GM18861 (cell line): ENCODE measurements around the gene P4HA2.

Source experiments
- ATAC-seq: cut with Tn5 transposase; IDR thresholded peaks from one replicate; pipeline ENCODE4 v1.9.1; 2021; ENCODE audit not compliant: unreplicated experiment

The P4HA2 gene

DNA sequence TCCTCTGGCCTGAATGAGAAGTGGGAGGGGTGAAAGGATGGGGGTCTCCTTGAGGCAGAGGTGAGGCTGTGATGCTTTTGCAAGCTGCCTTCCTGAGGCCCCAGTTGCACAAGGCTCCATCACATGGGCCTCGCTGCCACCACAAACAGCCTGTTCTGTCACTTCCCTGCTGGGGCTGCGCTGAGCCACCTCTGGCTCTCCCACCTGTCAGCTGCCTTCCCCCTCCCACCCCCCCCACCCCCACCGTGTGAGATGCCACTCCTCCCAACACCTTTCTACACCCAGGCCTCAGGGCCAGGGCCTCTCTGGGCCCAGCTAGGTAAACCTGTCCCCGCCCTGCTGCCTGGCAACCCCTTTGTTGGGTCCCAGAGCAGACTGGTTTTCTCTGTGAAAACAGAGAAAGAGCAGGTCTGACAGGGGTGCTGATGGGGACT is 25.4 kb upstream of the P4HA2 start:
- no peak for ATAC-seq

- no peak for ATAC-seq
These were observed 23.6 kb upstream of the P4HA2 start for GRCh38 chr5:132251220-132251725.

- no peak for ATAC-seq
These were observed 22.9 kb upstream of the P4HA2 start for GRCh38 chr5:132250547-132250946.

- no peak for ATAC-seq
These were observed 19.2 kb upstream of the P4HA2 start for GRCh38 chr5:132246806-132247205.

- no peak for ATAC-seq
These were observed 17.9 kb upstream of the P4HA2 start for GRCh38 chr5:132245593-132245992.

- ATAC-seq, result no peak
These were observed 15.8 kb upstream of the P4HA2 start for GRCh38 chr5:132243366-132243977.

DNA sequence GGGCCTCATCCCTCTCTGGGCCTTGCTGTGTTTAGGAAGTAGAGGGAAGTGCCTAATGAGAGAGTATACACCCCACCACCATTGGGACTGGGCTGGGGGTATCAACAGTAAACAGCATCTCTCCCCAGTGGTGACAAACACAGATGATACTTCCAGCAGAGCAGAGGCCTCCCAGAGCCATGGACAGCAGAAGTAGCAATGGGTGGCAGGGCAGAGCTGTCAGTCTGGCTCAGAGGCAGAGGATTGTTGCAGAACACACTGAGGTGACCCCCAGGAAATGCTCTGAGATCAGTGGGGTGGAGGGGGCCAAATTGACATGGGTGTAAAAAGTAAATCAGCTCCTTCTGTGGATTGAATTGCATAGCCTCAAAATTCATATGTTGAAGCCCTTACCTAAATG is 12.1 kb upstream of the P4HA2 start:
- no peak for ATAC-seq

- no peak for ATAC-seq
These were observed 11.3 kb upstream of the P4HA2 start for GRCh38 chr5:132238901-132239500.

- ATAC-seq, result no peak
These were observed 10.6 kb upstream of the P4HA2 start for GRCh38 chr5:132238169-132238744.

DNA sequence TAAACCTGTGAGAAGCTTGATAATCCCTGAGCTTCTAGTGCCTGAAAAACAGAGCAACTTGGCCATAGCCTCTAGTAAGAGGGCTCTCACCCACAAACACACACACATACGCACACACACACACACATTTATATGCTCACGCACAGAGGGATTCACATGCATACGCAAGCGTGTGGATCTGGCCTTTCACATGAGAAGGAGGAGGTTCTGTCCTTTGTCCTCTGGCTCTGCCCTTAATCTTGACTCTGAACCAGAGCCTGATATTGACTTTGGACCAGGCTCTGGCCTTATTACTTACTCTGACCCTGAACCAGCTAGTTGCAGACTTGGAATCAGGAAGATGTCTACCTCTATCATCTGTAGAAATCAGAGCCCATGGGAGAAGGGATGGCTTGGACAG is 10.0 kb upstream of the P4HA2 start:
- no peak for ATAC-seq

DNA sequence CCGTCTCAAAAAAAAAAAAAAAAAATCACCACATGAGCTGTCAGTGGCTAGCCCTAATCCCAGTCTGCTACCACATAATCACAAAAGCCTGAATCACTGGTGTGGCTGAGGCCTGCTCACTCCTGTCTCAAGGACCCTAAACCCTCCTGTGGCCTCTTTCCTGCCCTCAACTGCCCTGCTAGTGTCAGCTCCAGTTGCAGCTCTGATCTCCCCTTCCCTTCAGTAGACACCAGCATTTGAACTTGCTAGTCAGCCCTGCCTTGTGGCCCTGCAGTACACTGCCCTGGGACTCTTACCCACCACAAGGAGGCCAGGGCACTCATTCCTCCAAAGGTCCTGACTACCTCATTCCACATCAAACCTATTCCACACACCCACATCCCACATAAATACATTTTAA is 9.5 kb upstream of the P4HA2 start:
- ATAC-seq, result no peak

- no peak for ATAC-seq
These were observed 7.7 kb upstream of the P4HA2 start for GRCh38 chr5:132235340-132235739.

DNA sequence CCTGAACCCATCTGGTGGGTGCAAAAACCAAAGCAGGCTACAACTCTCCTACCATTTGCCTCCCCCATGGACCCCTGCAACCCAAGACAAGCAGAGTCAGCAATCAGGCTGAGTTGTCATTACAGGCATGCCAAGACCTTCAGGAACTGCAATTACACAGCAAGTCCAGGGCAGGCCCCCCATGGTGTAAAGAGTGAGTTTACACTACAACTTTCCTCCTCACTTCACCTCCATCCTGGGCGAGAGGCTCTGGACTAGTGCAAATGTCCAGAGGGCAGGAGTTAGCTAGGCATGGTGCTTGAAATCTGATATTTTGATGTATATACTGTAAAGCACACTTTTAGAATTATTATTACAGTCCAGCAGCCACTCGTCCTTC is 7.0 kb upstream of the P4HA2 start:
- no peak for ATAC-seq

DNA sequence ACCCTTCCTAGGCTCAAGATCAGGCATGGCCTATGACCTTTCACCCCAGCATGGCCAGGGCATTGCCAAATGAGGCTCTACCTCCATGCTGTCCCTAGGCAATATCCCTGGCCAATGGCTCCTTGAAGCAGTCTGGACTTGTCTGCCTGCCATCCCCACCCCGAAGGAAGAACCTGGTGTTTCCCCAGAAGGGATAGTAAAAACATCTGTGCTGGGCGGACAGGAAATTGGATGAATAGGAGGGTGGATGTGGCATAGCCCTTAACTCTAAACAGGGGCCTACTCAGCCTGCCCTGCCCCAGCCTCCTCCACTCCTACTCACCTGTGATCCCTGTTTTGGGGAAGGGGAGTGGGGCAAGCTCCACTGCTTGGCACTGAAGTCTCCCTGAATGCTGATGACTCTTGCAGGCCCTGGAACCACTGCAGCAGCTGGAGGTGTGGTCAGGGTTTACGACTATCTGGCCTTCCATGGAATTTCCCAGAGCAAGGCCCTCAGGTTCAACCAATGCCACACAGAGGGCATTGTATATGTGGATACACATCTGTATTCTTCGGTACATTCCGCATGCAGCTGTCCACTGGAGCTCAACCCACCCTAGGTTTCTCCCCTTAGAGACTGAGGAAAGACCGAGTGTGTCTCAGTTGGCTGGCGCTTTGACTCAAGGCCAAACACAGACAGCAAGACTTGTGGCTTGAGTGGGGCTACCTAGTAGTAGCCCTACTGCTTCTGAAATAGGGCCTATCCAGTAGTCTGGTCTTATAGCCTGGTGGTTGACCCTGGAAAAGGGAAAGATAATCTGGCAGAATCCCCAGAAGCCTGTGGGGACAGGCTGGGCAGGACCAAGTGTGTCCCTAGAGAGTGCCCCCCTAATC is 6.4 kb upstream of the P4HA2 start:
- no peak for ATAC-seq

- ATAC-seq, result no peak
These were observed 5.4 kb upstream of the P4HA2 start for GRCh38 chr5:132233081-132233480.

DNA sequence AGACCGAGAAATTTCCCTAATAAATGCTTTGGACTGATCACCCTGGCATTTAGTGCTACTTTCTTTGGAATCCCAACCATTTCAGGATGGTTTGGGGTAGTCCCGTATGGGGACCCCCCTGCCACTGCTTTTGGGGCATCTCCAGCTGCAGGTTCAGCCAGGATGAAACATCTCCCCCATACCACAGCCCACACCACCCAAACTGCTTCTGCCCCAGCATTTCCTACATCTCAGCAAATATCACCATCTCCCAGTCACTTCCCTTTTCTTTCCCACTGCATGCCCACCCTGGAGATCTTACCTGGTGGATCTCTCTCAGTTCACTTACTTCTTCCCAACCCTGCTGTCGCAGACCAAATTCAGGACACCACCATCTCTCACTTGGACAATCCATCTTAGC is 4.8 kb upstream of the P4HA2 start:
- no peak for ATAC-seq

DNA sequence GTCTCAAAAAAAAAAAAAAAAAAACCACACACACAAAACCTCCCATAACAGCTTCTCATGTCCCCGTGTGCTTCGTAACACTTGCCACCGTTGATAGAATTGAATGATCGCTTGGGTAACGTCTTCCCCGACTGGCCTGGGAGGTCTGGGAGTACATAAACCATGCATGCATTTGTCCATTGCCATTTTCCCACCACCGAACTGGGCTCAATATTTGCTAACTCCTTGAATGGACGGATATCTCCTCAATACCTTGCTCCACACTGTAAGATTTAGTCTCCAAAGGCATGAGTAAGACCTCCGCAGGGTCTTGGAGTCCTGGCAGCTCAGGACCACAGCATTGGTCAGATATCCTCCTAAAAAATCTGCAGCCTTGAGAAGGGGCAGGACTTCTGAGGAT is 3.2 kb upstream of the P4HA2 start:
- no peak for ATAC-seq

GRCh38 chr5:132229236-132229635 is 1.6 kb upstream of the P4HA2 start:
- ATAC-seq, result no peak

DNA sequence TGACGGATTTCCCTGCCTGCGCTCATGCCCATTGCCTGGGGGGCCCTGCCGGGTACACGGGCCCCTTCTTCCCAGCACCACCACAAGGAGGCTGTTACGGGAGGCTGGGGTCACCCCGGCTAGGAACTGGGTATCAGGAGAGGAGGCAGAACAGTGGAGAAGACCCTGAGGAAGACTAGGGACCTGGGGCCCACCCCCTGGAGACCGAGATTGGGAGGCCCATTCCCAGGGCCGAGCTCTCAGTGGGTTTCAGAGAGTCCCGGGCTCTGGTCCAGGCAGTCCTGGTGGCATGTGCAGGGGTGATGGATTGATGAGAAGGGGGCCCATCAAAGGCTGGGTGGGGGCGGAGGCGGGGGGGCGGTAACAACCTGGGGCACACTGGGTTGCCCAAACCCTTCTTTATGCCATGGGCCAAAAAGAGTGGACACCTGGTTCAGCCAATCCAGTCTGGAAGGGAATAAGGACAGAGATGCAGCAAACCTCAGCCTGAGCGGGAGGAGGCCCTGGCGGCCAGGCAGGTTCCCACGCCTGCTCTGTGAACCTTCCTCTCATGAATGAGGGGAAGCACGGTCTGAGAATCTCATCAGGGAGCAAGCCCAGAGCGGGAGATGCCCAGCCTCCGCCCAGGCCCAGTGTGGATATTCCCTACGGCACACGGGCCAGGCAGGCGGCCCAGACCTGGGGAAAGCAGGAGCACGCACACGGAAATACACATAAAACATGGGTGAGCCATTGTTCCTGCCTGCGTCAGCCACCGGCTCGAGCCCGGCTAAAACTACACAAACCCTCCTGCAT is 785 bp upstream of the P4HA2 start:
- no peak for ATAC-seq

DNA sequence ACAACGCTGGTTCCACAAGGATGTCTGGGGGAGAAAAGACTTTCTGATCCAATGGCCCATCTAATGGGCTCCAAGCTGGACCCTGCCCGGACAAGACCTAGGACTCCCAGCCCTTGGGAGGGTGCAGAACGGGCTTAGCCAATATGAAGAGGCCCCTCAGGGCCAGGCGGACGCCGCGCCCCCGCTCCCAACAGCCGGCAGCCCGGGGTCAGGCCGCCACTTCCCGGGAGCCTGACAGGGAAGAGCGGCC is 493 bp downstream of the P4HA2 start:
- ATAC-seq, result no peak
